Gastroesophageal sphincter (tissue), 4 donors: ENCODE data around the gene CBLB. TPM values are rescaled to one million over a fixed set of nuclear protein-coding genes. Genes with fewer than 3 reads are reported as not detected.

Experiments
- ATAC-seq: fragments of 150-250 bp; one replicate; pipeline ENCODE4 v1.9.1; 2016; ENCODE audit warnings: mild to moderate bottlenecking, moderate library complexity
- H3K27ac ChIP-seq, 4 donors: fragments of 200-600 bp; sonication (generic) in 3 of 4; 1 replicate in 3 of 4; 2 replicates in 1 of 4; pipeline ENCODE4 v1.5.1; 2016 to 2019
- H3K27me3 ChIP-seq: fragments of 200-600 bp; sonication (generic); one replicate; pipeline ENCODE4 v1.5.1; 2019
- H3K36me3 ChIP-seq, 2 donors: fragments of 200-600 bp; sonication (generic); one replicate each; pipeline ENCODE4 v1.5.1; 2019; ENCODE audit warnings: control low read depth in 1 of 2
- H3K4me1 ChIP-seq, 3 donors: fragments of 200-600 bp; sonication (generic); 1 replicate in 2 of 3; 2 replicates in 1 of 3; pipeline ENCODE4 v1.5.1; 2016 to 2019; ENCODE audit warnings: control low read depth in 2 of 3
- H3K4me3 ChIP-seq, 2 donors: fragments of 200-600 bp; sonication (generic); one replicate each; pipeline ENCODE4 v1.5.1; 2019; ENCODE audit warnings: mild to moderate bottlenecking in 1 of 2, moderate library complexity in 1 of 2
- H3K9me3 ChIP-seq, 3 donors: fragments of 200-600 bp; sonication (generic); one replicate each; pipeline ENCODE4 v1.5.1; 2017 to 2019; ENCODE audit warnings: control low read depth in 2 of 3
- EP300 ChIP-seq: sonication (generic); formaldehyde crosslinking; IDR thresholded peaks from one replicate; pipeline ENCODE4 v1.6.1; 2017; ENCODE audit warnings: antibody characterized with exemption, mild to moderate bottlenecking
- POLR2A ChIP-seq, 2 donors: fragments of 450-650 bp; IDR thresholded peaks; one replicate each; pipeline ENCODE4 v1.6.1; 2017; ENCODE audit warnings: antibody characterized with exemption in 2 of 2, mild to moderate bottlenecking in 2 of 2, moderate library complexity in 1 of 2
- POLR2AphosphoS5 ChIP-seq: sonication (generic); formaldehyde crosslinking; IDR thresholded peaks from one replicate; pipeline ENCODE4 v1.6.1; 2017; ENCODE audit warnings: antibody characterized with exemption
- WGBS, 2 donors: methylation state at CpG; one replicate each; pipeline ENCODE4 v1.1.5; 2018; ENCODE audit warnings: low coverage in 1 of 2; 5-methylcytosine and 5-hydroxymethylcytosine counted together
- total RNA-seq, 4 donors: library from RNA; depleted of rRNA; stranded (reverse); fragments of >200 nt; gene quantifications; one replicate each; pipeline ENCODE4 v1.1.0, GENCODE V29; 2016
- TF ChIP-seq, protein P1 (sequence below), 4 experiments: fragments of 200-600 bp in 2 of 4; fragments of 450-650 bp in 2 of 4; sonication (generic) in 1 of 4; IDR thresholded peaks; one replicate each; pipeline ENCODE4 v1.5.1; 2017 to 2019; ENCODE audit warnings: antibody characterized with exemption in 4 of 4, mild to moderate bottlenecking in 2 of 4, moderate library complexity in 2 of 4

The CBLB gene
- total RNA-seq, 4 donors from 2014 or later, result 27.4 to 59.4 (median 40.4) TPM

DNA sequence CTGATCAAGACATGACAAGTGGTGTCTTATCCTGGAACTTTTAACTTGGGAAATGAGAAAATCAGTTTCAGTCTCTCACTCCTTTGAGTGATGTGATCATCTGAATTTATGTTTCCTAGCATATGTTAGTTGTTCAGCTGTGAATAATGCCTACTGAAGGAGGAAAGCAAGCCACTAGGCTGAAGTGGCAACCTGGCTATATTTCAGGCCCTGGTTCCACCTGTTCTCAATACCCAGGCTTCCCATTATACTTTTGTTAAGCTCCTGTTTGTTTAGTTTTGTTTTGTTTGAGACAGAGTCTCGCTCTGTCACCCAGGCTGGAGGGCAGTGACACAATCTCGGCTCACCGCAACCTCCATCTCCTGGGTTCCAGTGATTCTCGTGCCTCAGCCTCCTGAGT lies 258.3 kb downstream of the CBLB start:
- no peaks in the 10 kb centered on the region for H3K4me1 ChIP-seq
- no peaks in the 10 kb centered on the region for H3K27me3 ChIP-seq
- no peak overlapping the region for H3K4me3 ChIP-seq
- no peaks in the 10 kb centered on the region for H3K9me3 ChIP-seq
- ATAC-seq, result no peak
- H3K36me3 ChIP-seq, result no peaks in the 10 kb centered on the region
- WGBS, 2 donors, result 96% methylated on average over 4 of the region's 4 CpGs; no CpG with 5 or more reads in 1 of the 2 donors
- no peak overlapping the region for H3K27ac ChIP-seq
- TF ChIP-seq EP300 (no peak), POLR2AphosphoS5 (no peak), POLR2A (IDR thresholded peaks at IDR 0.05) (no peak)
- TF ChIP-seq, protein P1, sequence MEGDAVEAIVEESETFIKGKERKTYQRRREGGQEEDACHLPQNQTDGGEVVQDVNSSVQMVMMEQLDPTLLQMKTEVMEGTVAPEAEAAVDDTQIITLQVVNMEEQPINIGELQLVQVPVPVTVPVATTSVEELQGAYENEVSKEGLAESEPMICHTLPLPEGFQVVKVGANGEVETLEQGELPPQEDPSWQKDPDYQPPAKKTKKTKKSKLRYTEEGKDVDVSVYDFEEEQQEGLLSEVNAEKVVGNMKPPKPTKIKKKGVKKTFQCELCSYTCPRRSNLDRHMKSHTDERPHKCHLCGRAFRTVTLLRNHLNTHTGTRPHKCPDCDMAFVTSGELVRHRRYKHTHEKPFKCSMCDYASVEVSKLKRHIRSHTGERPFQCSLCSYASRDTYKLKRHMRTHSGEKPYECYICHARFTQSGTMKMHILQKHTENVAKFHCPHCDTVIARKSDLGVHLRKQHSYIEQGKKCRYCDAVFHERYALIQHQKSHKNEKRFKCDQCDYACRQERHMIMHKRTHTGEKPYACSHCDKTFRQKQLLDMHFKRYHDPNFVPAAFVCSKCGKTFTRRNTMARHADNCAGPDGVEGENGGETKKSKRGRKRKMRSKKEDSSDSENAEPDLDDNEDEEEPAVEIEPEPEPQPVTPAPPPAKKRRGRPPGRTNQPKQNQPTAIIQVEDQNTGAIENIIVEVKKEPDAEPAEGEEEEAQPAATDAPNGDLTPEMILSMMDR (IDR thresholded peaks at IDR 0.05), result no peak

DNA sequence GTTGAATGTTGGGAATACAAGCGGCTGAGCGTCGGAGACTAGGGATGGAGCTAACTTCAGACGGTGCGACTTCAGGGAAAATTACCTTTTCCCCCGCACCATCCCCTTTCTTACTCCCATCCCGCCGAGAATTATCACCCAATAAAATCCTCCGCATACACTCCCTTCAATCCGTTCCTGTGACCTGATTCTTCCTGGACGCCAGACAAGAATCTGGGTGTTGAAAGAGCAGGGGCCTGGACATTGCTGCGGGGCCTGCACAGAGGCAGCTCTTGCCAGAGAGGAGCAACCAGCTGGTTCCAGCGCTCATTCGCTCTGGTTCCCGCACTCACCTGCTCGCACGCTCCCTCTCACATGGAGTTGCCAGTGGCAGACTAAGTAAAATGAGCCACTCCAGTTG lies 260.2 kb downstream of the CBLB start:
- Histone ChIP-seq H3K9me3 (no peaks in the 10 kb centered on the region), H3K4me1 (no peaks in the 10 kb centered on the region), H3K27me3 (no peaks in the 10 kb centered on the region), H3K36me3 (no peaks in the 10 kb centered on the region), H3K4me3 (no peak overlapping the region), H3K27ac (no peak overlapping the region)
- ATAC-seq, result no peak
- 84 to 94% methylated on average over 6 to 16 of the region's 17 CpGs for WGBS, 2 donors
- TF ChIP-seq POLR2A (IDR thresholded peaks at IDR 0.05), result no peak

DNA sequence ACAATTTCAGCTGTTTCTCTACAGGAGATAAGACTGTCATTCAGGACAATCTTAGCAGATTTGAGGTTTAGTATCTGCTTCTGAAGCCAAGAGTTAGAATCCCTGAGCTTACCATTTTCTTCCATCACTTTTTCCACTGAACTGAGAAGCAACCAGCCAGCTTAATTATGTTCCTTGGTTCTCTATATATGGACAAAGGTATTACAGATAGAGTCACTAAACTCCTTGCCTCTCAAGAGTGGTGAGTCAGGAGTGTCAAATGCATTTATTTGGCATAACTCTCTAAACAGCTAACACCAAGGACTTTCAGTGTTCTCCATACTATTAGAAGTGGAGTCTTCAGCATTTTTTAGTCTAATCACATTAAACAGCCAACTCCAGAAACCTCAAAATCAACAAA lies 262.8 kb downstream of the CBLB start:
- TF ChIP-seq POLR2A (IDR thresholded peaks at IDR 0.05), result no peak
- no peak for TF ChIP-seq POLR2AphosphoS5
- TF ChIP-seq EP300, result no peak
- TF ChIP-seq, protein P1 (IDR thresholded peaks at IDR 0.05), result no peak
- H3K36me3 ChIP-seq, result no peaks in the 10 kb centered on the region
- no peak overlapping the region for H3K27ac ChIP-seq
- no peak overlapping the region for H3K4me3 ChIP-seq
- no peak for ATAC-seq
- H3K27me3 ChIP-seq, result no peaks in the 10 kb centered on the region
- no peaks in the 10 kb centered on the region for H3K9me3 ChIP-seq
- no peaks in the 10 kb centered on the region for H3K4me1 ChIP-seq
